HG03064 (cell line): ENCODE results near the gene VSNL1.

ENCODE experiments used
- ATAC-seq: cut with Tn5 transposase; IDR thresholded peaks from one replicate; pipeline ENCODE4 v1.9.1; 2021; ENCODE audit warnings: low read depth; ENCODE audit not compliant: unreplicated experiment

Gene VSNL1

DNA sequence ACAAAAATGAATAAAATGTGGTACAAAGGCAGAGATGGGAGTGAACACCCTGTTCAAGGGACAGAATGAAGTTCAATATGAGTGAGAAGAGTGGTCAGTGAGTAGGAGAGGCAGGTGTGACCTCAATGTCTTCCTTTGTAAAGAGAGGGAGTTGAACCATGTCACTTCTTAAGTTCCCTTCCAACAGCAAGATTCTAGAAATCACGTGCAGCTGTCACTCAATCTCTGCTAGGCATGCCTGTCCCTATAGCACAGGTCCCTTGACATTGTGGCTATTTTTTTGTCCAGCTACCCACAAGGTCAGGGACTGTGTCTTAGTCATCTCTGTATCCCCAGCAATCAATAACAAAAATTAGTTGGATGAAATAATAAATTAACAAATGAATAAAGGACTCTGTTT is 66.9 kb downstream of the VSNL1 start:
- ATAC-seq = no peak

DNA sequence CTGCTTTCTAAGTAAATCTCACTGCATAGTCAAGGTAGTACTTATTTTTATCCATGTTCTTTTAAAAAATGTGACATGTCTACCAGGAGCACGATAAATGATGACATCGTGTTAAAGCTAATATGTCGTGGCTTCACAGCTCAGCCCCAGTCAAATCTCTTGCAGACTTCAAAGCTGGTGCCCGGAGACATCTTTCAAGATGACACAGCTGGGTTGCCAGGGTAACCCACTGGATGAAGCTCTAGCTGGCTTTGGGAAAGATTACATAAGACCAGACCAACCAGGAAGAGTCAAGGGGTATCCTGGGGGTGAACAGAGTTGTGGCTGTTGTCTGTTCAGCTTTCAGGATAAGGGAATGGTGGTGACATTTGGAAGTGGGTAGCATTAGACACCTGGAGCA is 67.8 kb downstream of the VSNL1 start:
- no peak for ATAC-seq

GRCh38 chr2:17610521-17610920 is 70.0 kb downstream of the VSNL1 start:
- no peak for ATAC-seq

GRCh38 chr2:17611036-17611435 is 70.5 kb downstream of the VSNL1 start:
- no peak for ATAC-seq

DNA sequence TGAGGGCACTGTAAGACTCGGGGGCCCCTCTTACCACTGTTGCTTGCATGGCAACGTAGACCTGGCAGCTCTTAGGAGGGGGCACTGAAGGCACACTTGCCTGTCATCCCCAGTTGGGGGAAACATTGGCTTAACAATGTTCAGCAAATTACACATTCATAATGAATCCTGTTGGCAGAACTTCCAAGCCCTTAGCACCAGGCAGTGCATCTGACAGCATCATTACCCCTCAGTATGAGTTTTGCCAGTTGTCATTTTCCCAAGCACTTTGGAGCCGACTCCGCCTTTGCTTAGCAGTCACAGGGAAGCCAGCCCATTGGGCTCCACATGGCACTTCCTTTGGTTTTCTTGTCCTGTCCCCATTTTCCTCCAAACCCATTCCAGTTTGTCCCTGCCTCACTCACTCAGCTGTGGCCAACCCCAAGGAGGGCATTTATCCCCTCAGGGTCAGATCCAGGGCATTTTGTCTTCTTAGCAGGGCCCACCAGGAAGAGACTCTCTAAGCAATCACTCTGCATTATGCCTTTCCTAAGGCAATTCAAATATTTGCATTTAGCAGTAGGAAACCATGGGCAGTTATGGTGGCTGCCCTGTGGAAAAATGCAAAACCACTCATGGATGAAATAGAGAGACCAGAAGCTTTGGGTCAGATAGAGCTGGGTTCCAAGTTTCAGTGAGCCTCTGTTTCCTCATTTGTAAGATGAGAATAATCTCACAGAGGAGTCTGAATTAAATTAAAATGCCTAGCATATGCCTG is 73.9 kb downstream of the VSNL1 start:
- no peak for ATAC-seq

GRCh38 chr2:17615147-17615546 is 74.7 kb downstream of the VSNL1 start:
- ATAC-seq = no peak

GRCh38 chr2:17615728-17616351 is 75.3 kb downstream of the VSNL1 start:
- ATAC-seq = no peak

DNA sequence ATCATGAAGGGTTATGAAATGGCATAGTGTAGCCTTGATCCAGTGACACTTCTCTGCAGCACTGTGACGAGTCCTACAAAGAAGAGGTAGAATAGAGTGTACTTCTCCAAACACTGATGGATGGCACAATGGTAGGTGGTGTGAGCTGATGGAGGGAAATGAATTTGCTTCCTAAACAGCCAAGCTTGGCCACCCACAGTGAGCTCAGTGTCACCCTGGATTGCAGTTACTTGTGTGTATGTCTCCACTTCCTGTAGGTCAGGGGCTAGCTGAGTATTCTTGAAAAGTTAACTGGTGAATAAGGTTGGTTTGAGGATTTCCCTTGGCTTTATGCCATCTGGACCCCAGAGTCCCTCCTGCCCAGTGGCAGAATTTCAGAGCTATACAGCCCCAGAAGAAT is 75.9 kb downstream of the VSNL1 start:
- ATAC-seq = no peak

DNA sequence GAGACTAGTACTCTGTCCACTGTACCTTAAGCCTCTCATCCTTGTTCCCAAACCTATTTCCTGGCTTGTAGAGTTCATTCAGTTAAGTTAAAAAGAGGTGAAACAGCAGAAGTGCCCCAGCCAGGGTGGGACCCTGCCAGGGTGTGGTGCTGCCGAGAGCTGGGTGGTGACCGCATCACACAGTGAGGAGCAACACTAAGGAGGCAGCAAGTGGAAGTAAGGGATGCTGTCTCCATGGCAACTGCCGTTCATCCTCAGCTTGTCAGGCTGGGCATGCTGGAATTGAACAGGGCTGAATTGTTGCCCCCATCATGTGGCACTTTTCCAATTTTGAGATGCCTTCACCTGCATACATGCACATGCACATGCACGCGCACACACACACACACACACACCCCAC is 77.0 kb downstream of the VSNL1 start:
- ATAC-seq = no peak

DNA sequence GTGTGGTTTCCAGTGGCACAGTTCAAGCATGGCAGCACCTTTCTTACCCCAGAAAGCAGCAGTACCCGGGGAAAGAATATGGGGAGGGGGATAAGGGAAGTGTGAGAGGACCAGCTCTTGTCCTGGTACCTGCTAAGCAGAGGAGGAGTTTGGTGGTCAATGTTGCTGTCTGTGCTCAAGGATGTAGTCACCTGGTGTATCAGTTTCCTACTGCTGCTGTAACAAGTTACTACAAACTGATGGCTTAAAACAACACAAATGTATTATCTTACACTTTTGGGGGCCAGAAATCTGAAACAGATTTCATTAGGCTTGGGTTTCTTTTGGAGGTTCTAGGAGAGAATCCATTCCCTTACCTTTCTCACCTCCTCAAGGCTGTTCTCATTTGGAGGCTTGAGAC is 77.5 kb downstream of the VSNL1 start:
- no peak for ATAC-seq

DNA sequence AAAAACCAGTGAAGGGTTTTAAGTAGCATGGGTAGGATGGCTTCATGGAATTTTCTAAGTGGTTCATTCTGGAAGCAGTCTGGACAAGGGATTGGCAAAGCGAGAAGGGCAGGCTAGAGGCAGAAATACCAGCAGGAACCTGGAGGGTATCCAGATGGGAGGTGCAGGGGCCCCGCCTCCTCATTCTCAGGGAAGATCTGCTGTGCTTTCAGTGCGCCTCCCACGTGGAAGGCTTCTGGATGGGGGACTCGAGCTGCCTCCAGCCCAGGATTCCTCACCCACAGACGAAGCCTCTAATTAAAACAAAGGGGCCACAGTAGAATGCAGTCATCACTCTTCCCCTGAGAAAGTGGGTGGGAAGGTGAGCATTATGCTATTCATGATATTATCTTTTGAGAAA is 79.8 kb downstream of the VSNL1 start:
- ATAC-seq = no peak

- no peak for ATAC-seq
These were observed 80.3 kb downstream of the VSNL1 start for GRCh38 chr2:17620841-17621240.

GRCh38 chr2:17621781-17622180 is 81.3 kb downstream of the VSNL1 start:
- no peak for ATAC-seq

GRCh38 chr2:17625446-17625845 is 85.0 kb downstream of the VSNL1 start:
- no peak for ATAC-seq

GRCh38 chr2:17626986-17627385 is 86.5 kb downstream of the VSNL1 start:
- no peak for ATAC-seq

DNA sequence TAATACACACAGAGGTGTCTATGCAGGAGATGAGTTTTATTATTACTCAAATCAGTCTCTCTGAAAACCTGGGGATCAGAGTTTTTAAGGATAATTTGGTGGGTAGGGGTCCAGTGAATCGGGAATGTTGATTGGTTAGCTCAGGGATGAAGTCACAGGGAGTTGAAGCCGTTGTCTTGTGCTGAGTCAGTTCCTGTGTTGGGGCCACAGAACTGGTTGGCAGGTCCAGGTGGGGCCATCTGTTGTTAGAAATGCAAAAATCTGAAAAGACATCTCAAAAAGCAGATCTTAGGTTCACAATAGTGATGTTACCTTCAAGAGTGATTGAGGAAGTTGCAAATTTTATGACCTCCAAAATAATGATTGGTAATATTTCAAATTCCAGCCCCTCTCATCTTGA is 86.9 kb downstream of the VSNL1 start:
- no peak for ATAC-seq

DNA sequence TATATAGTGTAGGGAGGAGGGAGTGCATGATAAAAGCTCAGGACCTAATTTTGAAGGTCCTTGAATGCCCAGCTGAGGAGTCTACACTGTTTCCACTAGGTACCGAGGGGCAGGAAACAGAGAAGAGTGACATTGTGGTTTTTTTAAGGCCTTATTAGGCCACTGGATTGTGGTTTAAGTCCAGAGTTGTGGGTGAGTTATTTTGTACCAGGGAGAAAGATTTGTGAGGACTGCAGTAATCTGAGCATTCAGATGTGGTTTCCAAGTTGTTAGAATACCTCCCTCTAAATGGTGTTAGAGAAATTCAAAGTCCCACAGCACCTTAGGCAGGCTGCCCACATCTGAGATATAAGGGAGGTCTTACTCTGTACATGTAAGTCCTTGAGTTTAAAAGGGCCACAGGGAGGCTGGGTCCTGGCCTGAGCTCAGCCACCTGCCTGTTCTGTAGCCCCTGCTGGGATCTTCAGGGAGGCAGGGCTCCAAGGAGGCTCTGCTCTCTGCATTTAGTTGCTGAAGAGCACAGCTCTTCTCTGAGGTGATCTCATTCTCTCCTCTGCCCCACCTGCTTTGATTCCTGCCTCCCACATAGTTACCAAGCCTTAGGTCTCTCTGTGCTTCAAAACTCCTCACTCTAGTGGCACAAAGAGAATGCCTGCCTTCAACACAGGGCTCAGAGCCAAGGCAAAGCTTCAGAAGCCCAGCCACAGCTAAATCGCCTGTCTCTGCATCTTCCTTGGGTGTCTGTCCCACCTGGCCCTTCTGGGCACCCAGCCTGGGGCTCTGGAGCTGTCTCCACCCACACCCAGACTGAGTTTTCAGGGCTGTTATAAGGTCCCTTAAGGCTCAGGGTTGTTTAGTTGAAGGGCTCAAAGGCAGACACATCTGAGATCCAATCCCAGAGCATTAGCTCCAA is 88.1 kb downstream of the VSNL1 start:
- ATAC-seq = no peak

GRCh38 chr2:17630089-17630488 is 89.6 kb downstream of the VSNL1 start:
- no peak for ATAC-seq

GRCh38 chr2:17634997-17635396 is 94.5 kb downstream of the VSNL1 start:
- ATAC-seq = no peak

- ATAC-seq = no peak
These were observed 95.8 kb downstream of the VSNL1 start for GRCh38 chr2:17636257-17636656.

- no peak for ATAC-seq
These were observed 96.8 kb downstream of the VSNL1 start for GRCh38 chr2:17637131-17637906.
